Neural progenitor cell (in vitro differentiated cells): Measurements from ENCODE around the gene MIPEP. TPM values are rescaled to one million over a fixed set of nuclear protein-coding genes. Genes with fewer than 3 reads are reported as not detected.
A peak's percentile ranks its signal among the peaks of the same experiment; 100 is the strongest.

Source experiments
- DNase-seq: peaks from one replicate; pipeline ENCODE4 v3.0.0-alpha.2; 2016; ENCODE audit warnings: low spot score
- H2AFZ ChIP-seq: fragments of 200-600 bp; sonication (generic); replicated peaks from 2 replicates; pipeline ENCODE4 v1.6.1; 2016; ENCODE audit warnings: antibody characterized with exemption
- H3F3A ChIP-seq: fragments of 200-600 bp; sonication (generic); 2 replicates; pipeline ENCODE4 v1.6.1; 2016; ENCODE audit warnings: antibody characterized with exemption, low read depth
- H3K27ac ChIP-seq: fragments of 200-600 bp; sonication (generic); 2 replicates; pipeline ENCODE4 v1.5.1; 2016; ENCODE audit warnings: mild to moderate bottlenecking
- H3K27me3 ChIP-seq: fragments of 200-600 bp; sonication (generic); 2 replicates; pipeline ENCODE4 v1.6.1; 2016; ENCODE audit warnings: mild to moderate bottlenecking, moderate library complexity
- H3K36me3 ChIP-seq: fragments of 200-600 bp; sonication (generic); 2 replicates; pipeline ENCODE4 v1.5.1; 2016
- H3K4me1 ChIP-seq: fragments of 200-600 bp; sonication (generic); 2 replicates; pipeline ENCODE4 v1.6.1; 2016; ENCODE audit warnings: mixed run types
- H3K4me2 ChIP-seq: fragments of 200-600 bp; sonication (generic); 2 replicates; pipeline ENCODE4 v1.6.1; 2016
- H3K4me3 ChIP-seq: fragments of 200-600 bp; sonication (generic); 2 replicates; pipeline ENCODE4 v1.5.1; 2016
- H3K79me2 ChIP-seq: fragments of 200-600 bp; sonication (generic); 2 replicates; pipeline ENCODE4 v1.6.1; 2016; ENCODE audit warnings: low read depth
- H3K9ac ChIP-seq: fragments of 200-600 bp; sonication (generic); 2 replicates; pipeline ENCODE4 v1.6.1; 2016
- H3K9me3 ChIP-seq: fragments of 200-600 bp; sonication (generic); 2 replicates; pipeline ENCODE4 v1.5.1; 2016; ENCODE audit warnings: low read depth
- H4K20me1 ChIP-seq: fragments of 200-600 bp; sonication (generic); 2 replicates; pipeline ENCODE4 v1.6.1; 2016; ENCODE audit warnings: low read depth
- H3K27ac Mint-ChIP-seq: 3 replicates; pipeline ENCODE4 v1.8.0; 2021; ENCODE audit warnings: mixed read lengths
- H3K27me3 Mint-ChIP-seq: 2 replicates; pipeline ENCODE4 v1.8.0; 2022; ENCODE audit warnings: low read depth, mild to moderate bottlenecking, inconsistent platforms, moderate library complexity, mixed read lengths; ENCODE audit not compliant: insufficient read depth
- H3K36me3 Mint-ChIP-seq: 3 replicates; pipeline ENCODE4 v1.8.0; 2021; ENCODE audit warnings: mixed read lengths
- H3K4me1 Mint-ChIP-seq: 3 replicates; pipeline ENCODE4 v1.8.0; 2021; ENCODE audit warnings: mixed read lengths
- H3K4me3 Mint-ChIP-seq: 3 replicates; pipeline ENCODE4 v1.8.0; 2021; ENCODE audit warnings: mild to moderate bottlenecking, moderate library complexity, mixed read lengths
- H3K9me3 Mint-ChIP-seq: 3 replicates; pipeline ENCODE4 v1.8.0; 2020; ENCODE audit warnings: mixed read lengths
- EZH2 ChIP-seq: fragments of 200-600 bp; sonication (generic); IDR thresholded peaks from 2 replicates; pipeline ENCODE4 v1.6.1; 2017; ENCODE audit warnings: antibody characterized with exemption, mild to moderate bottlenecking, moderate library complexity
- EZH2phosphoT487 ChIP-seq: fragments of 200-600 bp; sonication (generic); IDR thresholded peaks from 2 replicates; pipeline ENCODE4 v1.6.1; 2017; ENCODE audit warnings: antibody characterized with exemption
- total RNA-seq: library from RNA; depleted of rRNA; stranded (reverse); fragments of >200 nt; gene quantifications from 2 replicates; pipeline ENCODE4 v1.2.3, GENCODE V29; 2015; ENCODE audit warnings: low replicate concordance
- TF ChIP-seq, protein P1 (sequence below): fragments of 200-600 bp; sonication (generic); IDR thresholded peaks from 2 replicates; pipeline ENCODE4 v1.5.1; 2017; ENCODE audit warnings: antibody characterized with exemption, mild to moderate bottlenecking

Gene MIPEP
- total RNA-seq, 1 donor from 2014 or later = 22.8 TPM

DNA sequence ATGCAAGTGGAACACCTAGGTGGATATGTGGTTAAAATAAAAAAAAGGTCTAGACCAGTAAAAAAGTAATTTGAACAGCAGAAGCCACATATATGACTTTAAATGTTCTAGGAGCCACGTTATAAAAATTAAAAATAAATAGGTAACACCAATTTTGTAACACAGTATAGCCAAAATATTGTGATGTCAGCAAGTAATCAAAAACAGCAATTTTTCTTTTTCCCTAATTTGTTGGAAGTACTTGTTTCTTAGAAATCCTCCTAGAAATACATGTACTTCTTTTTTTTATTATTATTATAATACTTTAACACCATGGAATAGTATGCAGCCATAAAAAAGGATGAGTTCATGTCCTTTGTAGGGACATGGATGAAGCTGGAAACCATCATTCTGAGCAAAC lies 33.8 kb upstream of the MIPEP start:
- no peaks in the 10 kb centered on the region for H3K36me3 Mint-ChIP-seq
- Histone ChIP-seq H3K4me2 (no peak overlapping the region), H3K9me3 (no peaks in the 10 kb centered on the region), H3K9ac (no peak overlapping the region), H2AFZ (no peak overlapping the region), H3K36me3 (no peaks in the 10 kb centered on the region), H4K20me1 (no peaks in the 10 kb centered on the region), H3K4me3 (no peak overlapping the region), H3K79me2 (no peaks in the 10 kb centered on the region), H3K4me1 (no peaks in the 10 kb centered on the region), H3F3A (no peaks in the 10 kb centered on the region), H3K27ac (no peak overlapping the region), H3K27me3 (no peaks in the 10 kb centered on the region)
- TF ChIP-seq, protein P1, sequence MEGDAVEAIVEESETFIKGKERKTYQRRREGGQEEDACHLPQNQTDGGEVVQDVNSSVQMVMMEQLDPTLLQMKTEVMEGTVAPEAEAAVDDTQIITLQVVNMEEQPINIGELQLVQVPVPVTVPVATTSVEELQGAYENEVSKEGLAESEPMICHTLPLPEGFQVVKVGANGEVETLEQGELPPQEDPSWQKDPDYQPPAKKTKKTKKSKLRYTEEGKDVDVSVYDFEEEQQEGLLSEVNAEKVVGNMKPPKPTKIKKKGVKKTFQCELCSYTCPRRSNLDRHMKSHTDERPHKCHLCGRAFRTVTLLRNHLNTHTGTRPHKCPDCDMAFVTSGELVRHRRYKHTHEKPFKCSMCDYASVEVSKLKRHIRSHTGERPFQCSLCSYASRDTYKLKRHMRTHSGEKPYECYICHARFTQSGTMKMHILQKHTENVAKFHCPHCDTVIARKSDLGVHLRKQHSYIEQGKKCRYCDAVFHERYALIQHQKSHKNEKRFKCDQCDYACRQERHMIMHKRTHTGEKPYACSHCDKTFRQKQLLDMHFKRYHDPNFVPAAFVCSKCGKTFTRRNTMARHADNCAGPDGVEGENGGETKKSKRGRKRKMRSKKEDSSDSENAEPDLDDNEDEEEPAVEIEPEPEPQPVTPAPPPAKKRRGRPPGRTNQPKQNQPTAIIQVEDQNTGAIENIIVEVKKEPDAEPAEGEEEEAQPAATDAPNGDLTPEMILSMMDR = no peak
- no peak for TF ChIP-seq EZH2
- no peak for TF ChIP-seq EZH2phosphoT487
- H3K27me3 Mint-ChIP-seq = no peaks in the 10 kb centered on the region
- H3K9me3 Mint-ChIP-seq = no peaks in the 10 kb centered on the region
- no peak overlapping the region for H3K27ac Mint-ChIP-seq
- no peak for DNase-seq
- H3K4me1 Mint-ChIP-seq = no peaks in the 10 kb centered on the region
- no peak overlapping the region for H3K4me3 Mint-ChIP-seq

DNA sequence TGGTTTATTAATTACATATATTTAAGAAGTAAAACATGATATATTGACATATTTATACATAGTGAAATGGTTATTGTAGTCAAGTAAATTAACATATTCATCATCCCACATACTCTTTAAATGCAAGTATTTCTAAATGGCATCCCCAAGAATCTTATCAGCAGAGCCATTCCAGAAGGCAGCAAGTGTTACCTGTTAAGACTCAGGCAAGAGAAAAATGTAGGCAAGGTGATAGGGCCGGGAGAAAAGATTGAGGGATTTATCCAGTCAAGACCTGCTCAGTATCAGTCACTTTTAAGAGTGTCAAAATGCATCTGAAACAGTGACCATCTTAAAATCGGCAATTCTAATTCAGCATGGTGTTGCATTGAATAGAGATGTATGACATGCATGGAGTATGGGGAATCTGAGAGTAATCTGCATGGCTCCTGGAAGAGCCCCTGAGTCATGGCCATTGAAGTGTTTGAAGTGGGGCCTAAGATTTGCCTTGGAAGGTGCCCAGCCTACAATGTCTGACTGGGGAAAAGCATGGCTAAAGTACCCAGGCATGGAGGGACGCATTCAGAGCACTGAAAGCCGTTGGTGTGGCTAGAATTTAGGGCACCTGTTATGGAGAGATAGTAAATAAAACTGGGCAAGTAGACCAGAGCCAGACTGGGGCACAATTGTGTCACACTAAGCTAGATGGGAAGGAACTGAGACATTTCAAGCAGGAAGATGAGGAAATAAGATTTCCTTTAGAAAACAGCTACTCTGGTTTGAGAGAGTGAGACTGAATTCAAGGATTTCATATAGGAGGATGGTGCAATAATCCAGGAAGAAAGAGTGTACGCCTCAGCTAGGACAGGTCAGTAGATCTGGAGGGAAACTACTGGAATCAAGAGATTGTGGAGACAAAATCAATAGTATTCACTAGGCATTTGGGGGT lies 33.1 kb upstream of the MIPEP start:
- Mint-ChIP-seq H3K27me3 (no peaks in the 10 kb centered on the region), H3K27ac (no peak overlapping the region), H3K36me3 (no peaks in the 10 kb centered on the region), H3K9me3 (peaks cover 2% of the 10 kb centered on the region), H3K4me3 (no peak overlapping the region), H3K4me1 (no peaks in the 10 kb centered on the region)
- Histone ChIP-seq H3K4me3 (no peak overlapping the region), H3K79me2 (no peaks in the 10 kb centered on the region), H2AFZ (no peak overlapping the region), H3K27ac (no peak overlapping the region), H3K9me3 (no peaks in the 10 kb centered on the region), H3K36me3 (no peaks in the 10 kb centered on the region), H3F3A (no peaks in the 10 kb centered on the region), H3K27me3 (no peaks in the 10 kb centered on the region), H3K4me1 (no peaks in the 10 kb centered on the region), H3K9ac (no peak overlapping the region), H4K20me1 (no peaks in the 10 kb centered on the region), H3K4me2 (no peak overlapping the region)
- TF ChIP-seq, protein P1 = no peak
- TF ChIP-seq EZH2 (no peak), EZH2phosphoT487 (no peak)
- no peak for DNase-seq

DNA sequence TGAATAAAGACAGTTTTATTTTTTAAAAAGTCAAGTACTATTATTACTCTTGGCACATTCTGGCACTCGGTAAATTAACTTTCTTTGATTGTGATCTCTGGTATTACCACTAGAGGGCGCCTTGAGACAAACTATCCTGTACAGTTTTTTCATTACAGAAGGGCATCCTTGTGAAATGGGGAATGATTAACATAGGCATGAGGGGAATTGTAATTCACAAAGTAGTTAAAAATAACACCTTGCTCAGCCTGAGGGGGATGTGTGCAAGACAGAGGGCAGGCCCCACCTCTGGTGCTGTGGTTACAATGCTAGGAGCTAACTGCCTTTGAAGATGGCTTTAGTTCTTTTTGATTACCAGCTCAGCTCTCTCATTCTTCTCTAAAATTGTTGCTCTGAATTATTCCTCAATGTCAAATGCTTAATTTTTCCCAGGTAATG lies 32.3 kb upstream of the MIPEP start:
- Histone ChIP-seq H3K36me3 (no peaks in the 10 kb centered on the region), H4K20me1 (no peaks in the 10 kb centered on the region), H3K27me3 (no peaks in the 10 kb centered on the region), H3K4me2 (no peak overlapping the region), H3K4me3 (no peak overlapping the region), H3K9me3 (no peaks in the 10 kb centered on the region), H3K27ac (no peak overlapping the region), H3F3A (no peaks in the 10 kb centered on the region), H3K79me2 (no peaks in the 10 kb centered on the region), H3K4me1 (no peaks in the 10 kb centered on the region), H2AFZ (no peak overlapping the region), H3K9ac (no peak overlapping the region)
- H3K4me1 Mint-ChIP-seq = no peaks in the 10 kb centered on the region
- no peak overlapping the region for H3K27ac Mint-ChIP-seq
- H3K9me3 Mint-ChIP-seq = peaks cover 6% of the 10 kb centered on the region
- H3K27me3 Mint-ChIP-seq = no peaks in the 10 kb centered on the region
- TF ChIP-seq, protein P1 = peak; percentile 96
- TF ChIP-seq EZH2phosphoT487 = no peak
- H3K36me3 Mint-ChIP-seq = no peaks in the 10 kb centered on the region
- DNase-seq = peak; percentile 58
- H3K4me3 Mint-ChIP-seq = no peak overlapping the region
